ENCODE data around the gene MEPCE. TPM values are rescaled to one million over a fixed set of nuclear protein-coding genes. Genes with fewer than 3 reads are reported as not detected.
A peak's percentile ranks its signal among the peaks of the same experiment; 100 is the strongest.

Gene MEPCE
- total RNA-seq, 2 donors from 2014 or later, result 14.0 to 34.9 TPM

- WGBS, 2 donors, result 81 to 89% methylated on average over 17 to 21 of the region's 23 CpGs
- no peak for TF ChIP-seq CTCF (IDR thresholded peaks at IDR 0.05)
- no peak for TF ChIP-seq POLR2A (IDR thresholded peaks at IDR 0.05)
- H3K27ac ChIP-seq, result peak overlapping the region in 2 of 4 donors; percentile 100
- H3K4me1 ChIP-seq, result peaks cover 51% of the 10 kb centered on the region
- no peak overlapping the region for H3K4me3 ChIP-seq
- intact Hi-C loops (cut with DNase I), result no loop called here
- no peaks in the 10 kb centered on the region for H3K27me3 ChIP-seq
- H3K36me3 ChIP-seq (replicated peaks in 1 of 2; ENCODE audit: insufficient read depth in 1 of 2, low read depth in 2 of 2), result peaks cover 0 to 8% of the 10 kb centered on the region in 2 donors
- ATAC-seq (no peak), DNase-seq (no peak)
- H3K9me3 ChIP-seq, result no peaks in the 10 kb centered on the region
Observed at GRCh38 chr7:100431286-100431735, 1.7 kb downstream of the MEPCE start.

GRCh38 chr7:100432053-100432452 lies 2.4 kb downstream of the MEPCE start:
- ATAC-seq (no peak), DNase-seq (no peak)
- Histone ChIP-seq H3K36me3 (replicated peaks in 1 of 2; ENCODE audit: insufficient read depth in 1 of 2, low read depth in 2 of 2) (peaks cover 0 to 8% of the 10 kb centered on the region in 2 donors), H3K4me3 (no peak overlapping the region), H3K27me3 (no peaks in the 10 kb centered on the region), H3K4me1 (peaks cover 55% of the 10 kb centered on the region), H3K27ac (peak overlapping the region in 2 of 4 donors; percentile 14 to 18), H3K9me3 (no peaks in the 10 kb centered on the region)
- intact Hi-C loops (cut with DNase I), result no loop called here
- no peak for TF ChIP-seq CTCF (IDR thresholded peaks at IDR 0.05)
- peak in 1 of 3 donors; percentile 9 for TF ChIP-seq POLR2A (IDR thresholded peaks at IDR 0.05)
- 59 to 64% methylated on average over 4 of the region's 4 CpGs for WGBS, 2 donors

GRCh38 chr7:100432621-100433275 lies 3.1 kb downstream of the MEPCE start:
- ATAC-seq, result no peak
- 86 to 89% methylated on average over 21 of the region's 21 CpGs for WGBS, 2 donors
- H3K36me3 ChIP-seq (replicated peaks in 1 of 2; ENCODE audit: insufficient read depth in 1 of 2, low read depth in 2 of 2), result peaks cover 0 to 8% of the 10 kb centered on the region in 2 donors

GRCh38 chr7:100433276-100433591 lies 3.6 kb downstream of the MEPCE start:
- DNase-seq (no peak), ATAC-seq (no peak)
- no peak overlapping the region for H3K4me3 ChIP-seq
- H3K4me1 ChIP-seq, result peaks cover 47% of the 10 kb centered on the region
- TF ChIP-seq CTCF (IDR thresholded peaks at IDR 0.05) (no peak), POLR2A (IDR thresholded peaks at IDR 0.05) (no peak)
- WGBS, 2 donors, result 71 to 77% methylated on average over 4 of the region's 4 CpGs
- H3K27me3 ChIP-seq, result no peaks in the 10 kb centered on the region
- H3K36me3 ChIP-seq (replicated peaks in 1 of 2; ENCODE audit: insufficient read depth in 1 of 2, low read depth in 2 of 2), result peaks cover 0 to 8% of the 10 kb centered on the region in 2 donors
- intact Hi-C loops (cut with DNase I), result no loop called here
- peak overlapping the region in 1 of 4 donors; percentile 23 for H3K27ac ChIP-seq
- no peaks in the 10 kb centered on the region for H3K9me3 ChIP-seq

More at GRCh38 chr7:100432621-100433275, 3.1 kb downstream of the MEPCE start:
- H3K27me3 ChIP-seq, result no peaks in the 10 kb centered on the region
- no peak overlapping the region for H3K4me3 ChIP-seq
- intact Hi-C loops (cut with DNase I), result no loop called here
- H3K9me3 ChIP-seq, result no peaks in the 10 kb centered on the region
- TF ChIP-seq CTCF (IDR thresholded peaks at IDR 0.05), result no peak
- TF ChIP-seq POLR2A (IDR thresholded peaks at IDR 0.05), result no peak
- peaks cover 51% of the 10 kb centered on the region for H3K4me1 ChIP-seq
- no peak for DNase-seq
- peak overlapping the region in 2 of 4 donors; percentile 14 to 23 for H3K27ac ChIP-seq

Data from body of pancreas (tissue), 4 donors.